Mammary epithelial cell (primary cell): ENCODE data around the gene ROR1.

Experiments used
- EZH2 ChIP-seq: IDR thresholded peaks from 2 replicates; pipeline ENCODE4 v1.6.1; 2012; ENCODE audit warnings: low read length, inconsistent platforms, borderline replicate concordance
- TF ChIP-seq, protein P1 (sequence below), 2 donors: IDR thresholded peaks in 1 of 2; conservative IDR thresholded peaks in 1 of 2; 2 replicates each; pipeline ENCODE4 v1.5.1; 2011 to 2012; ENCODE audit warnings: inconsistent platforms in 2 of 2, low read length in 2 of 2, mild to moderate bottlenecking in 2 of 2, control low read depth in 1 of 2, low read depth in 1 of 2; ENCODE audit not compliant: insufficient read depth in 1 of 2; ENCODE audit errors: extremely low read depth in 1 of 2

GRCh38 chr1:63884486-63884885, 110.7 kb downstream of the ROR1 start:
- TF ChIP-seq, protein P1, sequence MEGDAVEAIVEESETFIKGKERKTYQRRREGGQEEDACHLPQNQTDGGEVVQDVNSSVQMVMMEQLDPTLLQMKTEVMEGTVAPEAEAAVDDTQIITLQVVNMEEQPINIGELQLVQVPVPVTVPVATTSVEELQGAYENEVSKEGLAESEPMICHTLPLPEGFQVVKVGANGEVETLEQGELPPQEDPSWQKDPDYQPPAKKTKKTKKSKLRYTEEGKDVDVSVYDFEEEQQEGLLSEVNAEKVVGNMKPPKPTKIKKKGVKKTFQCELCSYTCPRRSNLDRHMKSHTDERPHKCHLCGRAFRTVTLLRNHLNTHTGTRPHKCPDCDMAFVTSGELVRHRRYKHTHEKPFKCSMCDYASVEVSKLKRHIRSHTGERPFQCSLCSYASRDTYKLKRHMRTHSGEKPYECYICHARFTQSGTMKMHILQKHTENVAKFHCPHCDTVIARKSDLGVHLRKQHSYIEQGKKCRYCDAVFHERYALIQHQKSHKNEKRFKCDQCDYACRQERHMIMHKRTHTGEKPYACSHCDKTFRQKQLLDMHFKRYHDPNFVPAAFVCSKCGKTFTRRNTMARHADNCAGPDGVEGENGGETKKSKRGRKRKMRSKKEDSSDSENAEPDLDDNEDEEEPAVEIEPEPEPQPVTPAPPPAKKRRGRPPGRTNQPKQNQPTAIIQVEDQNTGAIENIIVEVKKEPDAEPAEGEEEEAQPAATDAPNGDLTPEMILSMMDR (conservative IDR thresholded peaks at IDR 0.05 in 1 of 2, IDR thresholded peaks at IDR 0.05 in 1 of 2; ENCODE audit: extremely low read depth in 1 of 2, insufficient read depth in 1 of 2, low read depth in 1 of 2, low read length in 2 of 2): no peak
- TF ChIP-seq EZH2: no peak
